Naive B cell (primary cell): ENCODE data around the gene TPSG1. TPM values are rescaled to one million over a fixed set of nuclear protein-coding genes. Genes with fewer than 3 reads are reported as not detected.
"Not testable (repeated sequence)": the region's sequence is repeated elsewhere in the genome, so short reads cannot be mapped to it uniquely, and the experiment has no call there.

ENCODE experiments used
- ATAC-seq, 2 donors: fragments of 150-1000 bp; cut with Tn5 transposase; 2 replicates each; pipeline ENCODE4 v1.10.0; 2021; ENCODE audit warnings: low read depth in 2 of 2, mild to moderate bottlenecking in 2 of 2, moderate library complexity in 2 of 2
- DNase-seq: peaks from one replicate; pipeline ENCODE4 v3.0.0; 2022
- H3K27ac Mint-ChIP-seq, 6 donors: one replicate each; pipeline ENCODE4 v1.8.0; 2020 to 2022; ENCODE audit warnings: mild to moderate bottlenecking in 6 of 6, mixed read lengths in 6 of 6, moderate library complexity in 5 of 6, inconsistent platforms in 2 of 6
- H3K27me3 Mint-ChIP-seq, 3 donors: one replicate each; pipeline ENCODE4 v1.8.0; 2021 to 2022; ENCODE audit warnings: mixed read lengths in 3 of 3, mild to moderate bottlenecking in 1 of 3
- H3K36me3 Mint-ChIP-seq, 2 donors: one replicate each; pipeline ENCODE4 v1.8.0; 2020 to 2022; ENCODE audit warnings: mixed read lengths in 2 of 2, inconsistent platforms in 1 of 2, mild to moderate bottlenecking in 1 of 2
- H3K4me1 Mint-ChIP-seq, 3 donors: one replicate each; pipeline ENCODE4 v1.8.0; 2020 to 2022; ENCODE audit warnings: mixed read lengths in 3 of 3, inconsistent platforms in 1 of 3, mild to moderate bottlenecking in 1 of 3, moderate library complexity in 1 of 3
- H3K4me3 Mint-ChIP-seq, 8 donors: one replicate each; pipeline ENCODE4 v1.8.0; 2020 to 2022; ENCODE audit warnings: mild to moderate bottlenecking in 8 of 8, mixed read lengths in 8 of 8, moderate library complexity in 8 of 8, inconsistent platforms in 2 of 8
- H3K9me3 Mint-ChIP-seq, 7 donors: one replicate each; pipeline ENCODE4 v1.8.0; 2020 to 2022; ENCODE audit warnings: mixed read lengths in 7 of 7, mild to moderate bottlenecking in 5 of 7, inconsistent platforms in 2 of 7, moderate library complexity in 1 of 7
- polyA plus RNA-seq, 6 donors: library from polyadenylated mRNA; unstranded; fragments of 300-500 nt; fragmentation: Illumina TruSeq; gene quantifications; one replicate each; pipeline ENCODE4 v1.2.3, GENCODE V29; 2021; ENCODE audit warnings: low read depth in 6 of 6

The TPSG1 gene
- polyA plus RNA-seq, 6 donors from 2014 or later = not detected

GRCh38 chr16:1185460-1186207 is 39.4 kb downstream of the TPSG1 start:
- H3K27ac Mint-ChIP-seq, H3K9me3 Mint-ChIP-seq, DNase-seq, H3K27me3 Mint-ChIP-seq, ATAC-seq, H3K36me3 Mint-ChIP-seq, H3K4me3 Mint-ChIP-seq, H3K4me1 Mint-ChIP-seq: not testable (repeated sequence)

- Mint-ChIP-seq H3K4me1 (no peaks in the 10 kb centered on the region), H3K4me3 (no peak overlapping the region), H3K9me3 (peaks cover 0 to 3% (median 0%) of the 10 kb centered on the region in 7 donors), H3K27me3 (peaks cover 3 to 7% (median 6%) of the 10 kb centered on the region in 3 donors), H3K36me3 (no peaks in the 10 kb centered on the region), H3K27ac (no peak overlapping the region)
- ATAC-seq = no peak
- DNase-seq = no peak
Measured at GRCh38 chr16:1184980-1185379, 40.1 kb downstream of the TPSG1 start.

DNA sequence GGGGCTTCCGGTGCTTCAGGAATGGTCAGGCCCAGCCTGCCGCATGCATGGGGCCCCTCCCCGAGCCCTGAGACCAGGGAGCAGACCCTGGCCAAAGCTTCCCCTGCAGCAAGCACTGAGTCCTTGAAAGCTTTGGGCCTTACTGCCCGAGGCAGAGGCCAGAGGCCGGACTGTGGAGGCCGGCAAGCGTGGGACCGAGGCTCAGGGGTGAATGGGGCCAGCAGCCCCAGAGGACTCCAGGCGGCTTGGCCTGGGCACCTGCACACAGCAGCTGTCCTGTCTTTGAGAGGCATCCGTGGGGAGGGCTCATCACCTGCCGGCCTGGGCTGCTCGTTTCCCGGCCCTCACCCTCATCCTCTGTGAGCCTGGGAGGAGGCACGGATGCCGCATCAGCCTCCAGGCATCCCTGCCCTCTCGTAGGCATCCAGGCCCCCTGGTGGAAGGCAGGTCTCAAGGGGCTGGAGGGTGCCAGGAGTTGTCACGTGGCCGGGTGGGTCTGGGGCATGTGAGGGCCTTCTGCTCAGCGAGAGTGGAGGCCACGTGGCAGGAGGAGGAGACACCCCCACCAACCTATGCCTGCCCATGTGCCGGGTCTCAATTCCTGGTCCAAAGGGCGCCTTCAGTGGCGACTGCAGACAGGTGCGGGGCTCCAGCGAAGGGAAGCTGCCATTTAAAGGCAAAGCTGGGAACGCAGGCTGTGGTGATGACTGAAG is 40.8 kb downstream of the TPSG1 start:
- H3K36me3 Mint-ChIP-seq = no peaks in the 10 kb centered on the region
- DNase-seq (no peak), ATAC-seq (no peak)
- no peak overlapping the region for H3K4me3 Mint-ChIP-seq
- no peaks in the 10 kb centered on the region for H3K4me1 Mint-ChIP-seq
- H3K27me3 Mint-ChIP-seq = peaks cover 3 to 6% (median 6%) of the 10 kb centered on the region in 3 donors
- H3K27ac Mint-ChIP-seq = no peak overlapping the region
- H3K9me3 Mint-ChIP-seq = peaks cover 0 to 3% (median 0%) of the 10 kb centered on the region in 7 donors

DNA sequence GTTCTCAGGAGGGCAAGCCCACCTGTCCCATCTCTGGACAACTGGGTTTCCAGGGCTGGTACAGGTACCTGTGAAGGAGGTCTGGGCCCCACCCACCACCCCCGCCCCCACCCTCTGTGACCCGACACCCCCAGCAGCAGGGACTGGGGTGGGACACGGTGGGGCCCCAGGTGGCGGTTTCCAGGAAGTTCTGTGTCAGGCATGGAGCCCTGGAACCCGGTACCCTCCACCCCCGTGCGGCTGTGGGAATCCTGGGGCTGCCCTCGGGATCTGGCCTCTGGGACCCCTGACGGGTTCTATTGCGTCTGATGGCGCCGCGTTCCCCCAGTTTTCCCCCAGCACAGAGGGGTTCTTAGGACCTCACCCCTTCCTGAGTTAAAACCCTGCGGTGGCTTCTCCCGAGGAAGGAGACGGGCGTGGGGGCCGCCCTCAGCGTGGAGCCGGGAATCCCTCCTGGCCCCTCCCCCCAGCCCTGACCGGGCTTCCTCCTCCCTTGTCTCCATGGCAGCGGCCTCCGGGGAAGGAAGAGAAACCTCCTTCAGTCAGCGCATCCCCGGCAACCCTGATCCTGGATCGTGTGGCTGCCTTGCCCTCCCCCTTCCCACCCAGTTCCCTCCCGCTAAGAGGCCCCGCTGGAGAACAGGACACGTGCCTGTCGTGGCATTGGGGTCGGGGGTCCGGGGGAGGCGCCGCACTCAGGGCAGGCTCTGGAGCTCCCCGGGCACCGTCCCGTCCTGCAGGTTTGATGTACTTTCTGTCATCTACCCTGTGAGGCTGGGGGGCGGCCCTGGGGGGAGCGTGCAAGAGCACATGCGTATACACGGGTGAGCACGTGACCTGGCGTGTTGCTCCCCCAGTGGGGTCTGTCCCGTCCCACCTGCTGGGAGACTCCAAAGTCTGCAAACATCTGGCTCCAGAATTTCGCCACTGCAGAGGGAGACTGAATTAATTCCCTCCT is 41.8 kb downstream of the TPSG1 start:
- H3K27ac Mint-ChIP-seq = no peak overlapping the region
- ATAC-seq (no peak), DNase-seq (no peak)
- H3K36me3 Mint-ChIP-seq = no peaks in the 10 kb centered on the region
- peaks cover 0 to 3% (median 0%) of the 10 kb centered on the region in 3 donors for H3K27me3 Mint-ChIP-seq
- no peaks in the 10 kb centered on the region for H3K9me3 Mint-ChIP-seq
- no peak overlapping the region for H3K4me3 Mint-ChIP-seq
- no peaks in the 10 kb centered on the region for H3K4me1 Mint-ChIP-seq

- DNase-seq (no peak), ATAC-seq (no peak)
- H3K9me3 Mint-ChIP-seq = no peaks in the 10 kb centered on the region
- no peaks in the 10 kb centered on the region for H3K4me1 Mint-ChIP-seq
- H3K27ac Mint-ChIP-seq = no peak overlapping the region
- H3K27me3 Mint-ChIP-seq = no peaks in the 10 kb centered on the region
- H3K4me3 Mint-ChIP-seq = no peak overlapping the region
- H3K36me3 Mint-ChIP-seq = no peaks in the 10 kb centered on the region
Measured at GRCh38 chr16:1182316-1182671, 42.8 kb downstream of the TPSG1 start.

- no peak for DNase-seq
- Mint-ChIP-seq H3K9me3 (no peaks in the 10 kb centered on the region), H3K4me1 (no peaks in the 10 kb centered on the region), H3K4me3 (no peak overlapping the region), H3K27ac (no peak overlapping the region), H3K27me3 (no peaks in the 10 kb centered on the region), H3K36me3 (no peaks in the 10 kb centered on the region)
- ATAC-seq = no peak
Measured at GRCh38 chr16:1181404-1182315, 43.4 kb downstream of the TPSG1 start.

DNA sequence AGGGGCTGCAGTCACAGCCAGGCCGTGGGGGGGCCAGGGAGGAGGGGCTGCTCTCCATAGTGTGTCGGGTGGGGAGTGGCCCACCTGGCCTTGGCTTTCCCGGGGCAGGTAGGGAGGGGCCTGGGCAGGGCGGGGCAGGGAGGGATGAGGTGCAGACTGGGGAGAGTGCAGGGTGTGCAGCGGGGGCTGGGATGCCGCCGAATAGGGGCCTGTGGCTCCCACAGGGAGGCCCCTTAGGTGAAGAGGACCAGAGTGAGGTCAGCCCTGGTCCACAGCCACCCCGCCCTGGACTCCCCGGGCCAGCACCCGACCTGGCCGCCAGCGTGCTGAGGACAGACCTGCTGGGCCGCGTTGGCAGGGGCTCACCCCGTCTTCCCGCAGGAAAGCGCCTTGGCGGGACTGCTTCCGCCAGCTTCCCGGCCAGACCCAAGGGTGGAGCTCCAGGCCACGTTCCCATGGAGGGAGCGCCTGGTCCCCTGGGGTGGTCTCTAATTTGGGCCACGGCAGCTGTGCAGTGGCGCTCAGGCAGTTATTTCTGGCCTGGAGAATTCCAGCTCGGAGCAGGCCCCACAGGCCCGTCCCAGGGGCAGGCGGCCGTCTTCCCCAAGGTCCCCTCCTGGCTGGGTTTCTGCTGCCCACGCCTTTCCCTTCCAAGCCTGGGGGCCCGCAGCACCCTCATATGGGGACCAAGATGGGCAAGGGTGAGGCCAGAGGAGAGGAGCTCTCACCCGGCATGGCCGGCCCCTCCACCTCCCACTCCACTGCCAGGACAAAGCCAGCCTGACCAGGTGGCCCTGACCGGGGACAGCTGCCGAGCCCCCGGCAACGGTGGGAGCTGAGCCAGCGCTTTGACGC is 44.3 kb downstream of the TPSG1 start:
- Mint-ChIP-seq H3K36me3 (no peaks in the 10 kb centered on the region), H3K9me3 (no peaks in the 10 kb centered on the region), H3K4me3 (no peak overlapping the region), H3K27ac (no peak overlapping the region), H3K27me3 (no peaks in the 10 kb centered on the region), H3K4me1 (no peaks in the 10 kb centered on the region)
- ATAC-seq = no peak
- no peak for DNase-seq

GRCh38 chr16:1178295-1178910 is 46.7 kb downstream of the TPSG1 start:
- Mint-ChIP-seq H3K9me3 (no peaks in the 10 kb centered on the region), H3K36me3 (no peaks in the 10 kb centered on the region), H3K27ac (no peak overlapping the region), H3K27me3 (no peaks in the 10 kb centered on the region), H3K4me1 (no peaks in the 10 kb centered on the region), H3K4me3 (no peak overlapping the region)
- ATAC-seq = no peak
- no peak for DNase-seq

DNA sequence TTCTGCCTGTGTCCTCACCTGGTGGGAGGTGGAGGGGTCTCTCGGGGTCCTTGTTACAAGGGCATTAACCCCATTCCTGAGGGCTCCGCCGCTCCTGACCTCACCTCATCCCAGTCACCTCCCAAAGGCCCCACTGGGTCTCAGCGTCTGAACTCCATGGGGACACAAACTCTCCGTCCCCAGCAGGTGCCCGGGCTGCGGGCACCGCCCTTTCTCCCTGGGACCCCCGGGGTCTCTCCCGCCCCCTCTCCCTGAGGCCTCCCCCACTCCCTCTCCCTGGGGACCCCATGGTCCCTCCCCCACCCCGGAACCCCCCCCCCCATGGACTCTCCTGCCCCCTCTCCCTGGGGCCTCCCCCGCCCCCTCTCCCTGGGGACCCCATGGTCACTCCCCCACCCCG is 47.3 kb downstream of the TPSG1 start:
- no peaks in the 10 kb centered on the region for H3K36me3 Mint-ChIP-seq
- DNase-seq (no peak), ATAC-seq (no peak)
- H3K9me3 Mint-ChIP-seq = no peaks in the 10 kb centered on the region
- H3K4me3 Mint-ChIP-seq = no peak overlapping the region
- H3K27me3 Mint-ChIP-seq = no peaks in the 10 kb centered on the region
- H3K27ac Mint-ChIP-seq = no peak overlapping the region
- H3K4me1 Mint-ChIP-seq = no peaks in the 10 kb centered on the region

DNA sequence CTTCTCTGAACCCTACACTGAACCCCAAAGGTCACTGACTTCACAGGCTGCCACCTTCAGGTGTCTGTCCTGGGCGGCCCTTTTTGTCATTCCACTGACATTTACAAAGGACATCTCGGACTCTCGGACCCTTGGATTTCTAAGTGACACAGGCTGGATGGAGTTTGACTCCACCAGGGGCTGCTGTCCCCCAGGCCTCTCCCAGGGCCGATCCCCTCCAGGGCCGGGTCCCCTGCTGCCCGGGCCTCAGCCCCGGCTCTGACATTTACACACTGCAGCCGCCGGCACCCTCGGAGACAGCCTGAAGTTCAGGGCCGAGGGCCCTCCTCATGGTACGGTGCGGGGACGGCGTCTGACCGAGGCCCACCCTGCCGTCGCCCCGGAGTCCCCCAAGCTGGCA is 48.0 kb downstream of the TPSG1 start:
- no peak overlapping the region for H3K27ac Mint-ChIP-seq
- no peaks in the 10 kb centered on the region for H3K4me1 Mint-ChIP-seq
- no peaks in the 10 kb centered on the region for H3K36me3 Mint-ChIP-seq
- H3K27me3 Mint-ChIP-seq = no peaks in the 10 kb centered on the region
- H3K9me3 Mint-ChIP-seq = no peaks in the 10 kb centered on the region
- ATAC-seq (no peak), DNase-seq (no peak)
- no peak overlapping the region for H3K4me3 Mint-ChIP-seq

- no peak for DNase-seq
- H3K36me3 Mint-ChIP-seq = no peaks in the 10 kb centered on the region
- no peaks in the 10 kb centered on the region for H3K27me3 Mint-ChIP-seq
- no peak for ATAC-seq
- no peaks in the 10 kb centered on the region for H3K4me1 Mint-ChIP-seq
- H3K9me3 Mint-ChIP-seq = no peaks in the 10 kb centered on the region
- H3K4me3 Mint-ChIP-seq = no peak overlapping the region
- no peak overlapping the region for H3K27ac Mint-ChIP-seq
Measured at GRCh38 chr16:1176280-1176897, 48.7 kb downstream of the TPSG1 start.
